HG03342 (cell line): Measurements from ENCODE around the gene CEP97.

ENCODE experiments used
- ATAC-seq: cut with Tn5 transposase; IDR thresholded peaks from one replicate; pipeline ENCODE4 v1.9.1; 2021; ENCODE audit warnings: mild to moderate bottlenecking, moderate library complexity; ENCODE audit not compliant: unreplicated experiment

Gene CEP97

GRCh38 chr3:101811875-101812274 lies 87.5 kb downstream of the CEP97 start:
- ATAC-seq = no peak

- ATAC-seq = no peak
These were observed 88.5 kb downstream of the CEP97 start for GRCh38 chr3:101812895-101813294.

GRCh38 chr3:101813817-101814440 lies 89.5 kb downstream of the CEP97 start:
- no peak for ATAC-seq

GRCh38 chr3:101814835-101815234 lies 90.4 kb downstream of the CEP97 start:
- ATAC-seq = no peak

GRCh38 chr3:101816215-101817149 lies 92.1 kb downstream of the CEP97 start:
- no peak for ATAC-seq

GRCh38 chr3:101817992-101818391 lies 93.6 kb downstream of the CEP97 start:
- no peak for ATAC-seq

GRCh38 chr3:101819649-101820206 lies 95.3 kb downstream of the CEP97 start:
- ATAC-seq = peak; percentile 65
